Dermis blood vessel endothelial cell (primary cell): ENCODE measurements around the gene SPARC. TPM values are rescaled to one million over a fixed set of nuclear protein-coding genes. Genes with fewer than 3 reads are reported as not detected.
"Not testable (repeated sequence)": the region's sequence is repeated elsewhere in the genome, so short reads cannot be mapped to it uniquely, and the experiment has no call there.

Experiments
- DNase-seq: peaks from one replicate; pipeline ENCODE4 v3.0.0; 2010
- total RNA-seq: library from RNA; depleted of rRNA; stranded (reverse); fragments of >200 nt; gene quantifications from 2 replicates; pipeline ENCODE4 v1.2.3, GENCODE V29; 2014

Gene SPARC, protein sequence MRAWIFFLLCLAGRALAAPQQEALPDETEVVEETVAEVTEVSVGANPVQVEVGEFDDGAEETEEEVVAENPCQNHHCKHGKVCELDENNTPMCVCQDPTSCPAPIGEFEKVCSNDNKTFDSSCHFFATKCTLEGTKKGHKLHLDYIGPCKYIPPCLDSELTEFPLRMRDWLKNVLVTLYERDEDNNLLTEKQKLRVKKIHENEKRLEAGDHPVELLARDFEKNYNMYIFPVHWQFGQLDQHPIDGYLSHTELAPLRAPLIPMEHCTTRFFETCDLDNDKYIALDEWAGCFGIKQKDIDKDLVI
- total RNA-seq: 756 and 1,107 TPM in 2 replicates

DNA sequence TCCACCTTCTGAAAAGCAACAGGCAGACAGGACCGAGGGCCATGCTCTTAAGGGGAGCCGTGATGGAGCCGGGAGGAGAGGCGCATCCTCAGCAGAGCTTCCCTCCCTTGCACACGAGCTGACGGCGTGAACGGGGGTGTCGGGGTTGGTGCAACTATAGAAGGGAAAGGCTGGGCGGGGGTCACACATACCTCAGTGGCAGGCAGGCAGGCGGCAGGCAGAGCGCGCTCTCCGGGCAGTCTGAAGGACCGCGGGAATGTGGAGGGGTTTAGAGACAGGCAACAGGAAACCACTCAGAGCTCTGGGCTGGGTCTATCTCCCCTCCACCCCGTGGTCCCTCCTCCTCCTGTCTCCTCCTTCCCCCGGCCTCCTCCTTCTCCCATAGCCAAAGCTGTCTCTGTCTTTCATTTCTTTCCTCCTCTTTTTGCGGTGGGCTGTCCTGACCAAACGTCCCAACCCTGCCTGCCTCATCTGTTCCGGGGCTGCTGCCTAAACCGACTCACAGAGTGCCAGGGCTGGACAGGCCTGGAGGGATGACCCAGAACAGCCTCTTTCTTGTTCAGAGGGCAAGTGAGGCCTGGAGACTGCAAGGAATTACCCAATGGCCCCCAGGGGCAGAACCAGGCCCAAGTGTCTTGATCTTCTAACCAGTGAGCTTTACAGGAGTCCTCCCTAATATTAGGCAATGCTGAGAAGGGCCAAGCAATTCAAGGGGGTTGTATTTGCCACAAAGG, at the start of gene SPARC:
Gene SPARC (minus strand): TSS at position 242 of the 734 bp plus-strand sequence. CDS start 10,727 bp downstream, outside the sequence.
- DNase-seq: peak; percentile 84

DNA sequence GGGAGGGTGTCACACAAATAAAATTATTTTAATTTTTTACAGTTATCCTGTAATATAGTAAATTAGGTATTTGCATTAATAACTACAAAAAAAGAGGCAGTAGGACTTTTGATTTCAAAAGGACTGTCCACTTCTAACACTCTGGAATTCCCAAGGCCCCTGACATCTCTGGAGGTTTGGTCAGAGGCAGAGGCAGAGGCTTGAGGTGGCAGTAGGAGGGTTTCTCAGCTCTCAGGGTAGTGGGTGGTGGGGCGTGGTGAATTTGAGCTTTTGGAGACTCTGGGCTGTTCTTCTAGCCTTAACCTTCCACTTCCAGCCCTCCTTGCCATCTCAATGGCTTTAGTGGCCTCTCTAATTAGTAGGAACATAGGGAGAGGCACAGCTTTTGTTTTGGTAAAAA, 48.9 kb upstream of the SPARC start:
- no peak for DNase-seq

DNA sequence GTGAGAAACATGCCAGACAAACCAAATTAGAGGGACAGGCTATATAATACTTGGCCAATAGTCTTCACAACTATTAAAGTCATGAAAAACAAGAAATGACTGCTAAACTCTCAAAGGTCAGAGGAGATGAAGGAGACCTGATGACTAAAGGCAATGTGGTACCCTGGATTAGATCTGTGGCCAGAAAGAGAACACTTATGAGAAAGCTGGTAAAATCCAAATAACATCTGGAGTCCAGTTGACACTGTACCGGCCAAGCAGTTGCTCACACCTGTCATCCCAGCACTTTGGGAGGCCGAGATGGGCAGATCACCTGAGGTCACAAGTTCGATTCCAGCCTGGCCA, 47.3 kb upstream of the SPARC start:
- DNase-seq: no peak

DNA sequence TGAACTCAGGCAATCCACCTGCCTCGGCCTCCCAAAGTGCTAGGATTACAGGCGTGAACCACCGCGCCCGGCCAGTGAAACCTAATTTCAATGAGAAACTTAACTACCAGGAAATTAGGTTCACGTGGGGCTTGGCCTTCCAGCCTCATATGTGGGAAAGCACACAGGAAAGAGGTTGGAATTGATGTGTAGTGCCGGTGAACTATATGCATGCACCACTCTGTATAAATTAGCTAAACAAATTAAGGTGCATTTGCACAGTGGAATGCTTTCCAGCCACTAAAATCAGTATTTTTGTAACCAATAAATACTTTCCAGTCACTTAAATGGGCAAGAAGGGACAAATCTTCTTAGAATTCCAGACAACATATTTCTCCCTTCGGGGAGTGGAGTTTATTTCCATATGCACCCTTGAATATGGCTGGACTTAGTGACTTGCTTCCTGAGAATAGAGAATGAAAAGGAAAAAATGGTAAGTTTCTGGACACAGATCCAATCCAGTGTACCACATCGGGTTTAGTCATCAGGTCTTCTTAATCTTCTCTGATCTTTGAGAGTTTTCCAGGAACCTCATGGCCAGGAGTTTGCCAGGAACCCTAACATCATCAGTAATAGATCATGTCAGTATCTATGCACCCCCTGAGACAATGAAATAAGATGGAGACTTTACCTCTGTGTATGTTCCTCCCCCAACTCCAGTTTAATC, 46.8 kb upstream of the SPARC start:
- DNase-seq: no peak

DNA sequence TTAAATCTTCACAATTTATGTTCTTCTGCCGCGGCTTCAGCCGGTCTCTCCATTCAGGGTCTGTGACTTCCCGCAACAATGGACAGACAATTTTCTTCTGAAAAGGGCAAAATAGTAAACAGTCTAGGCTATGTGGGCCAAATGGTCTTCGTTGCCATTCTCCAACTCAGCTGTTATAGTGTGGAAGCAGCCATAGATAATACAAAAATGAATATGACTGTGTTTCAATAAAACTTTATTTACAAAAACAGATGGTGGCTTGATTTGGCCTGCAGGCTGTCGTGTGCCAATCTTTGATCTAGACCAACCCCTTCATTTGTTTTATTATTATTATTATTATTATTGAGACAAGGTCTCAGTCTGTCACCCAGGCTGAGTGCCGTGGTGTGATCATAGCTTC, 43.7 kb upstream of the SPARC start:
- DNase-seq: no peak

DNA sequence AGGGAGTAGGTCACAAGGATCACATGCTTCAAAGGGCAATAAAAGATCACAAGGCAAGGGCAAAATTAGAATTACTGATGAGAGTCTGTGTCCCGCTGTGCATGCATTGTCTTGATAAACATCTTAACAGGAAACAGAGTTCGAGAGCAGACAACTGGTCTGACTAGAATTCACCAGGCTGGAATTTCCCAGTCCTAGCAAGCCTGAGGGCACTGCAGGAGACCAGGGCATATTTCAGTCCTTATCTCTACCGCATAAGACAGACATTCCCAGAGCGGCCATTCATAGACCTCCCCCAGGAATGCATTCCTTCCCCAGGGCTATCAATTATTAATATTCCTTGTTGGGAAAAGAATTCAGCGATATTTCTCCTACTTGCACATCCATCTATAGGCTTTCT, 42.9 kb upstream of the SPARC start:
- not testable (repeated sequence) for DNase-seq

DNA sequence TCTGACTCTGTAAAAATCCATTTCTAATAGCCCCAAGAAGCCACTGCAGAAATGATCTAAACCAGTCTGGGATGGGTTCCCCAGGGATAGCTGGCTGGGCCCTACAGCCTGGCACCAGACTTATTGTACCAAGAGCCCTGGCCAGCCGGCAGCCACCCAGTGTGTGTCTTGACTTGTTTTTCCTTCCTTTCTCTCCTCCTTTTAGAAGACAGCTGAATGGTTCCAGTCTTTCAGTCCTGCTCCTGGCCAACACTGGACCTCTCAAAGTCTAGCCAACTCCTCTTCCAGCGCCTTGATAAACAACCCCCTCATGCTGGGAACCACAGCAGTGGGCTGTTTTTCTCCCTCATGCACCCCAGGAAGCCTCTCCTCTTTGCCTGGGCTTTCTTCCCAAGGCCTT, 37.6 kb upstream of the SPARC start:
- DNase-seq: no peak

DNA sequence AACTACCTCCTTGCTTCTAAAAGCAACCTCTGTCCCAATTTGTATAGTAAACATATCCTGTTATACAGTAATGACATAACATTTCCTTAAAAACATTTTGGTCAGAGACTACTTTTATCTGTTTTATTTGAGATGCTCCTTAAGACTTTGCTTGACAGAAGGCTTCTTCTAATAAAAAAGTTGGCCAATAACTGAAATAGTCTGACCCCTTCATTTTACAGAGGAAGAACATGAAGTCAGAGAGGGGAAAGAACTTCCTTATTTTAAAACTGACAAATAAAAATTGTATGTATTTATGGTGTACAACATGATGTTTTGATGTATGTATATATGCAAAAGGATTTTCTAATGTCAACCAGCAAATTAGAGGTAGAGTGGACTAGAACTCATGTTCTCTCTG, 35.8 kb upstream of the SPARC start:
- DNase-seq: no peak

DNA sequence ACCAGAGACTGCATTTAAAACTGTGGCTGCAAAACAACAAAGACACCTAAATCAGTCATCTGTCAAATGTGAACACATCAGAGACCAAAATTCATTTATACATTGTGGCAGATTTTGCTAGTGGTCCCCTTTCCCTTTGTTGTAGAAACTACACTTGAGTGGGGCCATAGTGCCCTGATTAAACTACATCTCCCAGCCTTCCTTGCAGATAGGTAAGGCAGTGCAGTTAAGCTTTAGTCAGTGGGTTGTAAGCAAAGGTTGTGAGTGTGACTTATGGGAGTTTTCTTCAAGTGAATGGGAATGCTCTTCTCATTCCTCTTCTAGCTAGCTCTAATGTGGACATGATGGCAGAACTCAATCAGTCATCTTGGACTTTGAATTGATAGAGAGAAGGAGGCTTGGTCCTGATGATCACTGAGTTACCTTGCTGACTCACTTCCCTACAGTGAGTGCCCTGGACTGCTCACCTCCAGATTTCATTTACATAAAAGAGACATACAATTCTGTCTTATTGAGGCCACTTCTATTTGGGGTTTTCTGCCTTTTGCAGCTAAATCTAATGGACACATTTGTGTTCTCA, 35.2 kb upstream of the SPARC start:
- DNase-seq: no peak

DNA sequence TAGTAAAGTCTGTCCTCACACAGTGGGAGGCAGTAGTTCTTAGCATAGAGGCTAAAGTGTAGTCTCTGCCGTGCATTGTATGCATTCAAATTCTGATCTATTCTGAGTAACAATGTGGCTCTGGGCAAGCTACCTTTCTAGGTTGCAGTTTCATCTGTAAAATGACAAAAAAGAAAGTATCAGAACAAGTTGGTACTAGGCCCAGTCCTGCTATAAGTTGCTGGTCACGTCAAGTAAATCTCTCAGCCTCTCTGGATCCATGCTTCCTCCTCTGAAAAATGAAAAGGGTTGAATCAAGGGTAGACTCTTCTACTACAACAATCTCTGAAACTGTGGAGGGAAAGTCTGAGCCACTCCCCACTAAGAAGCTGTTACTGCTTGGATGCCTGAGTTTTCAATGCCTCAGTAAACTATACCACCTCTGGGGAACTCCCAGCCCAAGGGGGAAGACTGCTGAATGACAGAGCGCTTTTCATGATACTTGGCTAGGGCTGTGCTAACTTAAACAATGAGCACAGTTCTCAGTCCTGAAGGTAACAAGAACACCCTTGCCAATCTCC, 34.5 kb upstream of the SPARC start:
- DNase-seq: no peak

DNA sequence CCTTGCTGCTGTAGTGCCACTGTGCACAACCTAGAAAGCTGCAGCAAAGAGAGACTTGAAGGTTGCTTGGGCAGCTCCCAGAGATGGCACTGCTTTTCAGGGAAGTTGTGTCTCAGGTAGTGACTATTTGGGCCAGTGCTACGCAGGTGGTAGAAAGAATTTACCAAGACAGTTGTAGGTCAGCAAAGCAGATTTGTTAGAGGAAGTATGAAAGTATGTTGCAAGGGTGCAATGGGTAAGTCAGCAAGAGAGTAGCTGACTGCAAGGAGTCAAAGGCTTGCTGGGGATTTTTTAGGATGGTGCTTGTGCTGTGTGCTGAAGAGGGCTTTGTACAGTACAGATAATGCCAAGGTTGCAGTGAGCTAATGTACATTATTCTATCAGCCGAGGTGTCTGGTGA, 33.5 kb upstream of the SPARC start:
- no peak for DNase-seq

DNA sequence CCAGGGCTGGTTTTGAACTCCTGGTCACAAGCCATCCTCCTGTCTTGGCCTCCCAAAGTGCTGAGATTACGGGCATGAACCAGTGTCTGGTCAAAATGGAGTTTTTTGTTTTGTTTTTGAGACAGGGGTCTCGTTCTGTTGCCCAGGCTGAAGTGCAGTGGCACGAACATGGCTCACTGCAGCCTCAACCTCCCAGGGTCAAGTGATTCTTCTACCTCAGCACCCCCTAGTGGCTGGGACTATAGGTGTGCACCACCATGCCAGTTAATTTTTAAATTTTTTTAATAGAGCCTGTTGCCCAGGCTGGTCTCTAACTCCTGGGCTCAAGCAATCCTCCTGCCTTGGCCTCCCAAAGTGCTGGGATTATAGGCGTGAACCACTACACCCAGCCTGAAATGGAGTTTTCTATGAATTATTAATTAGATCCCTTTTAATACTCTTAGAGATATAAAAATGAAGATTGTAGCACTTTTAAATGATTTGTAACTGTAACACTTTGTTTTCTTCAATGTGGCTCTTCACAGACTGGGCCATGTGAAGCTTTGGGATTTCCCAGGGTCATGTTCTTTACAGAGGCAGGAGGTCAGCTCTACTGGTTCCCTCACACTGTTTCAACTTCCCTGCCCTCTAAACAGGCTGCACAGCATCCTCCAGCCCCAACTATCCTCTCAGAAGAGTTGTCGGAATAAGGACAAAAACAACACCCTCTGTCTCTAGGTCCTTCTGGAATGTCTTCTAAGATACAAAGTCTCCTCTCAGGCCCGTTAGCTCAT, 32.7 kb upstream of the SPARC start:
- DNase-seq: peak; percentile 80

DNA sequence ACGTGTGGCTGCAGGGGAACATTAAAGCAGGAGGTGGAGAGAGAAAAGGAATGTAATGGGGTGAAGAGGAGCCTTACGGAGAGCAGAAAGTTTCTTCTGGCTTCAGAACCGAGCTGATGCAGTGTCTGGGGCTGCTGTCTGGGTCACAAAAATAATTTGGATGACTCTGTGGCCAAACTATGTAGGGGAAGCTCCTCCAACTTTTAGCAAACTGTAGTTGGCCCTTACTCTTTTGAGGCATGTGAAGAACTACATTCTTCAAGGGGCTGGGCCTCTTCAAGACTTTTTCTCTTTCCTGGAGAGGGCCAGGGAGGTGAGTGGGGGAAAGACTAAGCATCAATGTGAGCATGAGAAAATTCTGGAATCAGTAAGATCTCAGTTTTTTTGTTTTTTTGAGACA, 31.9 kb upstream of the SPARC start:
- DNase-seq: no peak

DNA sequence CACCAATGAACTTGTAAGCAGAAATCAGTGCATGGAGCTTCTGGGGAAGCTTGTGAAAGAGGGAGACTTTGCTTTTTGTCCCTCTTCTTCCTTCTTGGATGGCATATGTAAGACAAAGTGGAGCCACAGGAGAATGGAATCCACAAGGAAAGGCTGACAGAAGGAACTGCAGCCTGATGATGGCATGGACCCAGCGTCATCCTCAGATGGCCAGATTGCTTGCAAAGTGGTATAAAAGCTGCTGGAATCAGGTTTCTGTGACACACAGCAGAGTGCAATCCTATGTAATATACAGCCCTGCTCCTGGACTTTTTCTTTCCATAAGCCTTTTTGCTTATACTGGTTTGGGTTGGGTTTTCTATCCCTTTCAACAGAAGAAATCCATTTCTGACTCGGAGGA, 31.4 kb upstream of the SPARC start:
- no peak for DNase-seq

DNA sequence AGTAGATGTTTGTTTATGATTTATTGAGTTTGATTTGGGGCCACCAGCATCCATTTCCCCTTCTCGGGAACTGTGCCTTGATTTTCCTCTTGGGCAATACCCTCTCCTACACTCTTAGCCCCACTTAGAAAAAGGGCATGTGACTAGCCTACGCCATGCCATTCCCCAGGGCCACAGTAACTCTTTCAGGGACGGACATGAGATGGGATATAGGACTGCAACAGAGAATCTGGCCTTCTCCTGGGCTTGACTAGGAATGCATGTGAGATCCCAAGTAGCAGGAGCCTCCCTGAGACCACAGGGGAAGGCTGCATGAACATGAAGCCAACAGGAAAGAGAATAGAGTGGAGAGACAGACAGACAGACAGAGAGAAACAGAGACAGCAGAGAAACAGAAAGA, 30.7 kb upstream of the SPARC start:
- DNase-seq: no peak

DNA sequence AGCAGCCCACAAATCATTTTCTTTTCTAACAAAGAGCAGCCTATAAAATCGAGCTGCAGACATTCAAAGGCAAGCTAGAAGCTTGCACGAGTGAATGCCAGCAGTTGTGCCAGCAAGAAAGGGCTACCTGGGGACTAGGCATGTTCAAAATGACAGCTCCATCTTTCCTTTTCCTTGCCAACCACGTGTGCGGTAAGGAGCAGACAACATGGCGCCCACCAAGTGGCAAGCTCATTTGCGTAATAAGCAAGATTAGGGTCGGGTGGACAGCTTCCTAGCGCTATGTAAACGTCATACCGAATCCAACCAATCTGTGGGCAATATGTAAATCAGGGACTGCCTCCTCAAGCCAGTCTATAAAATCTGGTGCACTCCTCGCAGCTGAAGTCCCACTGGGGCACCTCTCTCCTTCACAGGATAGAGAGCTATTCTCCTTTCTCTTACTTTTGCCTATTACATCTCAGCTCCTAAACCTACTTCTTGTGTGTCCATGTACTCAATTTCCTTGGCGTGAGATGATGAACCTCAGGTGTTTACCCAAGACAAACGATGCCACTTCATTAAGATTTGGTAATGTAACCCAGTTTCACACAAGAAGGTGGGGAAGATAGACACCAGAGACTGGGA, 22.5 kb upstream of the SPARC start:
- no peak for DNase-seq

DNA sequence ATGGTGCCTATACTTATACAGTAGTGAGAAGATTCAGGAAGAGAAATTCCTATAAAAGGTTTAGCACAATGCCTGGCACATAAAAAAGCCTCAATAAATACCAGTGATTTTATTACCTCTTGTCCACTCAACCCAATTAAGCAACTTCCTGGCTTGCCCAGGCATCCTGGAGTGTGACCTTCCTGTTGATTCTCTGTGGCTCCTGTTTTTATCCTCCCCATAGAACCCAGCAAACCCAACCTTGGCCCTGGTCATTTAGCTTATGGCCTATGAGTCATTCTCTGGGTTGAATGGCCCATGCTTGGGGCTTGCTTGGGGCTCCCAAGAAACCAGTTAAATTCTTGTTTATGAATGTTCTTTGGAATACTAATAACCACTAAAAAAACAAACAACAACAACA, 21.4 kb upstream of the SPARC start:
- peak; percentile 61 for DNase-seq

DNA sequence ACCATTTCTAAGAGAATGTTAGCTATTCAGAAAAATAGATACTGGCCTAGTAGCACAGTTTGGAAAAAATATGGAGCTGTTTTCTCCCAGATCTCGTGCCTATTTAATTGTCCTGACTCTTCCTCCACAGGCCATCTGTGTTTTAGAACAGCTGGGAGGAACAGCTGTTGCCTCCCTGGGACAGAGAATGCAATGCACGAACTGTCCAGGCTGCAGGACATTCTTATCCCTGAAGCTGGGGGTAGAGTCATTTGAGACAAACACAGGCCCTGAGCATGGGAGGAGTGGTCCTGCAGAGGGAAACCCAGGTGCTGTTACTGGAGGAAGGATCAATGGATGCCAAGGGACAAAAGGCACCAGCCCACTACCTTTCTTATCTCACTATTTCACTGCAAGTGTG, 20.9 kb upstream of the SPARC start:
- peak; percentile 33 for DNase-seq

DNA sequence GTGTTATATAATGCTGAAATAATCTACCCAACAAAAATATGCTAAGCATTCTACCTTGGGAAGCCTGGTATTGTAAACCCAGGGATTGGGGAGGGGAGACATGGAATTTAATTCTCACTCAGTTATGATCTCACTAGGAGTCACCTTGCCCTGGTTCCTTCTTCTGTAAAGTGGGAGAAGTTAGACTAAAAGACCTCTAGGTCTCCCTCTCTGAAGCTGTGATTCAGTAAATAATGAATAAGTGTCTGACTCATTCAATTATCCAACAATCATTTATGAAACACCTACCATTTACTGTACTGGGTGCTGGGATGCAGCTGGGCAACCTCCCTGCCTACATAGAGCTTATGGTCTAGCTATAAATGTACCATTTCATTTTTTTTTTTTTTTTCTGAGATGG, 20.2 kb upstream of the SPARC start:
- no peak for DNase-seq

DNA sequence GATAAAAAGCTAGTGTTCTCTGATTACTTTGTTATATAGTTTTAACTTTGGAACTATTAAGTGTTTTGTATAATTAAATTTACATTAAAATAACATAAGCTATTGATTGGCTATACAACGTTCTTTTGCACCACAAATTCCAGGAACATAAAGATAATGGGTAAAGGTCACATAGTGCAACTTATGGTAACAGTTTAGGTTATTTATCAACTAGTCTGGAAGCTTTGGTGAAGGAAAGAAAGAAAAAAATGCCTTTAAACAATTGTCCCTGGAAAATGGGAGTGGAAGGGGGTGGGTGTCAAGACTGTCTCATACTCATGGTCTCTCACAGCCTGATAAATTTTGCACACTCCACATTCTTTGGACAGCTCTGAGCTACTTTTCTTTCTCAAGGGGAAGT, 17.1 kb upstream of the SPARC start:
- DNase-seq: no peak

DNA sequence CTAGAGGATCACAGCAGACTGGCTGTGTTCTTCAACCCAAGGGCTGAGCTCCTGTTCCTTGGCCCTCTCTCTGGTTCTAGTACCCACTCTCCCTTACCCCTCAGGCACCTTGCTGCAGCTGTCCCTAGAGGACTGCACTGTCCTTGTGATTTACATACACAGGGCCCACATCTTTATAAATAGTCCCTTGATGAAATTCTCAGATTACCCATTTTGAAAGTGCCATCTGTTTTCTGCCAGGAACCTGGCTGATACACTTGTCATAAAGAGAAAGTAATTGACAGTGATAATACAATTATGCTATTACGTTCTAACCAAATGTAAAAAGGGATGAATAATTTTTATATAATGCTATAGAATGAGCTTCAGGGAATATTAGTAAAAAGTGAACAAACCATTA, 16.5 kb upstream of the SPARC start:
- DNase-seq: no peak

DNA sequence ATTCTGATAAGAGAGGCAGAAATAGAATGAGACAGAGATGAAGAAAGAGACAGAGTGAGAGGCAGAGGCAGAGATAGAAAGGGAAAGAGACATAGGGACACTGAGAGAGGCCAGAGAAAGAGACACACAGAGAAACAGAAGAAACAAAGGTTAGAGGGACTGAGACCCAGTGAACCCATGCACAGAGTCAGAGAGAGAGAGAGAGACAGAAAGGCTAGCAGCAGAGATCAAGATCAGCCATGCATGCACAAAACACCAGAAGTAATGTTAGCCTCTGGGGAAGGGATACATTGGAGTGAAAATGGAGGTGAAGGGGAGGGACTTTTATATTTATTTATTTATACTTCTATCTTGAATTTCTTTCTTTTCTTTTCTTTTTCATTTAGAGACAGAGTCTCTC, 14.1 kb upstream of the SPARC start:
- no peak for DNase-seq
